GM10248 (cell line): ENCODE results near the gene VEPH1.

Experiments used
- CTCF ChIA-PET: fragments of 300-600 bp; sonication (Branson Sonifier 250); formaldehyde crosslinking; extraction: SDS; loops from one replicate; lab custom pipeline; 2021; ENCODE audit warnings: antibody characterized with exemption; lab: Yijun Ruan, JAX
- POLR2A ChIA-PET: fragments of 350-650 bp; sonication (Branson Sonifier 250); formaldehyde crosslinking; extraction: SDS; loops from one replicate; lab custom pipeline; 2020; ENCODE audit warnings: antibody characterized with exemption; lab: Yijun Ruan, JAX
- DNase-seq: peaks from one replicate; pipeline ENCODE4 v3.0.0; 2012; ENCODE audit errors: extremely low spot score
- CTCF ChIP-seq: IDR thresholded peaks from 2 replicates; pipeline ENCODE4 v1.5.1; 2012; ENCODE audit warnings: mild to moderate bottlenecking, low read depth; ENCODE audit errors: extremely low read depth, missing control alignments, control extremely low read depth

The VEPH1 gene

GRCh38 chr3:157436583-157437291 lies 66.5 kb downstream of the VEPH1 start, which contains the start of gene PTX3:
TSS of gene PTX3 (plus strand) at chr3:157436850. CDS start at chr3:157436934, 84 bp downstream.
- DNase-seq = no peak
- TF ChIP-seq CTCF = no peak
- ChIA-PET POLR2A (no interaction called here), CTCF (interaction anchor here (1.1 to 1.2 kb wide), 2 partner anchors 21 to 22 kb away, joined by 3 to 4 read pairs; no protein-coding TSS in a partner anchor)

GRCh38 chr3:157429708-157430107 lies 73.5 kb downstream of the VEPH1 start:
- no peak for TF ChIP-seq CTCF
- POLR2A ChIA-PET = no interaction called here
- CTCF ChIA-PET = no interaction called here
- DNase-seq = no peak

- no peak for DNase-seq
- TF ChIP-seq CTCF = no peak
- ChIA-PET POLR2A (no interaction called here), CTCF (no interaction called here)
Measured at GRCh38 chr3:157428853-157429252, 74.4 kb downstream of the VEPH1 start.

GRCh38 chr3:157427901-157428300 lies 75.3 kb downstream of the VEPH1 start:
- ChIA-PET POLR2A (no interaction called here), CTCF (no interaction called here)
- no peak for TF ChIP-seq CTCF
- no peak for DNase-seq

GRCh38 chr3:157423337-157423736 lies 79.9 kb downstream of the VEPH1 start:
- POLR2A ChIA-PET = no interaction called here

GRCh38 chr3:157420606-157421130 lies 82.5 kb downstream of the VEPH1 start:
- DNase-seq = no peak
- POLR2A ChIA-PET = no interaction called here
- CTCF ChIA-PET = interaction anchor here (0.7 to 0.9 kb wide), 2 partner anchors 9 to 24 kb away, joined by 3 read pairs; no protein-coding TSS in a partner anchor
- no peak for TF ChIP-seq CTCF

More at GRCh38 chr3:157423337-157423736, 79.9 kb downstream of the VEPH1 start:
- no peak for TF ChIP-seq CTCF
- CTCF ChIA-PET = interaction anchor here (1.0 kb wide), 2 partner anchors 11 to 15 kb away, joined by 3 read pairs; no protein-coding TSS in a partner anchor
- DNase-seq = no peak
